ENCODE results near the gene KNTC1. TPM values are rescaled to one million over a fixed set of nuclear protein-coding genes. Genes with fewer than 3 reads are reported as not detected.

The KNTC1 gene
- total and polyA plus RNA-seq, 2 of the 13 experiments (the other 11 are each of a cell fraction or from before 2014, with no cell fraction given): 45.1 to 57.6 TPM

DNA sequence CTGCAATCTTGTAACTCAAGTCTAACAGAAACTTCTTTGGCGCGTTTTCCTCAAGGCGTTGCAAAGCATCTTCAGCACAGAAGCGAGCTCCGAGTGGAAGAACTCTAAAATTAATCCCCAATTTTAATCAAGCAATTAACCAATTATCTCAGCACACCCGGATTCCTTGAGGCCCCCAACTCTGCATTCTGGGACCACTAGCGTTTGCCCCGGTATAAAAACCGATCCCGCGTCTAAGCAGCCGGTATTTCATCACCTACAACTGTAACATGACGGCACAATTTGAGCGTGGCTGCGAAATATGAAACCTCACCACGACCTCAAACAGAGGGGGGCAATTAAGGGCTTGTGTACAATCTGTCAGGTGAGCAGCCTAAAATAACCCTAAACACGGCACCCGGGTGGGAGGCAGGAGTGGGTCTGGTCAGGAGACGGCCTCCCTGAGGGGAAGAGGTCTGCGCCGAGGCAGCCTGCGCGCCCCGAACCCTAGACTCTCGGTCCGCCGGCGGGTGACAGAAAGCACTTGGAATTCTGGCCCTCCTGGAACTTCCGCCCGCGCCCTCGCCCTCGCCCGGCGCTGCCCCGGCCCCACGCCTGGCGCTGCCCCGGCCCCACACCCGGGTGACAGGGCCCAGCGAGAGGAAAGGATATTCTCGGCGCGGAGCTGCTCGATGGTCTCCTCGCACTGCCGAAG, 26.9 kb upstream of the KNTC1 start (continued):
- TF ChIP-seq, protein P1, sequence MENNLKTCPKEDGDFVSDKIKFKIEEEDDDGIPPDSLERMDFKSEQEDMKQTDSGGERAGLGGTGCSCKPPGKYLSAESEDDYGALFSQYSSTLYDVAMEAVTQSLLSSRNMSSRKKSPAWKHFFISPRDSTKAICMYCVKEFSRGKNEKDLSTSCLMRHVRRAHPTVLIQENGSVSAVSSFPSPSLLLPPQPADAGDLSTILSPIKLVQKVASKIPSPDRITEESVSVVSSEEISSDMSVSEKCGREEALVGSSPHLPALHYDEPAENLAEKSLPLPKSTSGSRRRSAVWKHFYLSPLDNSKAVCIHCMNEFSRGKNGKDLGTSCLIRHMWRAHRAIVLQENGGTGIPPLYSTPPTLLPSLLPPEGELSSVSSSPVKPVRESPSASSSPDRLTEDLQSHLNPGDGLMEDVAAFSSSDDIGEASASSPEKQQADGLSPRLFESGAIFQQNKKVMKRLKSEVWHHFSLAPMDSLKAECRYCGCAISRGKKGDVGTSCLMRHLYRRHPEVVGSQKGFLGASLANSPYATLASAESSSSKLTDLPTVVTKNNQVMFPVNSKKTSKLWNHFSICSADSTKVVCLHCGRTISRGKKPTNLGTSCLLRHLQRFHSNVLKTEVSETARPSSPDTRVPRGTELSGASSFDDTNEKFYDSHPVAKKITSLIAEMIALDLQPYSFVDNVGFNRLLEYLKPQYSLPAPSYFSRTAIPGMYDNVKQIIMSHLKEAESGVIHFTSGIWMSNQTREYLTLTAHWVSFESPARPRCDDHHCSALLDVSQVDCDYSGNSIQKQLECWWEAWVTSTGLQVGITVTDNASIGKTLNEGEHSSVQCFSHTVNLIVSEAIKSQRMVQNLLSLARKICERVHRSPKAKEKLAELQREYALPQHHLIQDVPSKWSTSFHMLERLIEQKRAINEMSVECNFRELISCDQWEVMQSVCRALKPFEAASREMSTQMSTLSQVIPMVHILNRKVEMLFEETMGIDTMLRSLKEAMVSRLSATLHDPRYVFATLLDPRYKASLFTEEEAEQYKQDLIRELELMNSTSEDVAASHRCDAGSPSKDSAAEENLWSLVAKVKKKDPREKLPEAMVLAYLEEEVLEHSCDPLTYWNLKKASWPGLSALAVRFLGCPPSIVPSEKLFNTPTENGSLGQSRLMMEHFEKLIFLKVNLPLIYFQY (CRISPR knock-in tag; IDR thresholded peaks at IDR 0.05; ENCODE audit: borderline replicate concordance): no peak
- TF ChIP-seq ZFP36 (IDR thresholded peaks at IDR 0.05; ENCODE audit: borderline replicate concordance, low read depth, low read length, partially characterized antibody): no peak
- TF ChIP-seq SMYD3 (CRISPR knock-in tag; IDR thresholded peaks at IDR 0.05): peak; percentile 82; the same call in 1 of the 2 replicates
- TF ChIP-seq, protein P2, sequence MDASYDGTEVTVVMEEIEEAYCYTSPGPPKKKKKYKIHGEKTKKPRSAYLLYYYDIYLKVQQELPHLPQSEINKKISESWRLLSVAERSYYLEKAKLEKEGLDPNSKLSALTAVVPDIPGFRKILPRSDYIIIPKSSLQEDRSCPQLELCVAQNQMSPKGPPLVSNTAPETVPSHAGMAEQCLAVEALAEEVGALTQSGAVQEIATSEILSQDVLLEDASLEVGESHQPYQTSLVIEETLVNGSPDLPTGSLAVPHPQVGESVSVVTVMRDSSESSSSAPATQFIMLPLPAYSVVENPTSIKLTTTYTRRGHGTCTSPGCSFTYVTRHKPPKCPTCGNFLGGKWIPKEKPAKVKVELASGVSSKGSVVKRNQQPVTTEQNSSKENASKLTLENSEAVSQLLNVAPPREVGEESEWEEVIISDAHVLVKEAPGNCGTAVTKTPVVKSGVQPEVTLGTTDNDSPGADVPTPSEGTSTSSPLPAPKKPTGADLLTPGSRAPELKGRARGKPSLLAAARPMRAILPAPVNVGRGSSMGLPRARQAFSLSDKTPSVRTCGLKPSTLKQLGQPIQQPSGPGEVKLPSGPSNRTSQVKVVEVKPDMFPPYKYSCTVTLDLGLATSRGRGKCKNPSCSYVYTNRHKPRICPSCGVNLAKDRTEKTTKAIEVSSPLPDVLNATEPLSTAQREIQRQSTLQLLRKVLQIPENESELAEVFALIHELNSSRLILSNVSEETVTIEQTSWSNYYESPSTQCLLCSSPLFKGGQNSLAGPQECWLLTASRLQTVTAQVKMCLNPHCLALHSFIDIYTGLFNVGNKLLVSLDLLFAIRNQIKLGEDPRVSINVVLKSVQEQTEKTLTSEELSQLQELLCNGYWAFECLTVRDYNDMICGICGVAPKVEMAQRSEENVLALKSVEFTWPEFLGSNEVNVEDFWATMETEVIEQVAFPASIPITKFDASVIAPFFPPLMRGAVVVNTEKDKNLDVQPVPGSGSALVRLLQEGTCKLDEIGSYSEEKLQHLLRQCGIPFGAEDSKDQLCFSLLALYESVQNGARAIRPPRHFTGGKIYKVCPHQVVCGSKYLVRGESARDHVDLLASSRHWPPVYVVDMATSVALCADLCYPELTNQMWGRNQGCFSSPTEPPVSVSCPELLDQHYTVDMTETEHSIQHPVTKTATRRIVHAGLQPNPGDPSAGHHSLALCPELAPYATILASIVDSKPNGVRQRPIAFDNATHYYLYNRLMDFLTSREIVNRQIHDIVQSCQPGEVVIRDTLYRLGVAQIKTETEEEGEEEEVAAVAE (CRISPR knock-in tag; IDR thresholded peaks at IDR 0.05; ENCODE audit: borderline replicate concordance): no peak
- TF ChIP-seq NR3C1 (CRISPR knock-in tag; IDR thresholded peaks at IDR 0.05): no peak
- peak; percentile 66; the same call in 1 of the 2 replicates for TF ChIP-seq HDAC1 (CRISPR knock-in tag; IDR thresholded peaks at IDR 0.05)
- no peak for TF ChIP-seq SKI (IDR thresholded peaks at IDR 0.05; ENCODE audit: partially characterized antibody)
- TF ChIP-seq REL (CRISPR knock-in tag; conservative IDR thresholded peaks at IDR 0.05): no peak
- peak; percentile 80; the same call in 1 of the 2 replicates for TF ChIP-seq GABPB1 (CRISPR knock-in tag; IDR thresholded peaks at IDR 0.05)
- no peak; the same call in 1 of the 2 replicates for TF ChIP-seq ZNF563 (CRISPR knock-in tag; IDR thresholded peaks at IDR 0.05)
- TF ChIP-seq MXD4 (CRISPR knock-in tag; IDR thresholded peaks at IDR 0.05): no peak
- TF ChIP-seq, protein P3, sequence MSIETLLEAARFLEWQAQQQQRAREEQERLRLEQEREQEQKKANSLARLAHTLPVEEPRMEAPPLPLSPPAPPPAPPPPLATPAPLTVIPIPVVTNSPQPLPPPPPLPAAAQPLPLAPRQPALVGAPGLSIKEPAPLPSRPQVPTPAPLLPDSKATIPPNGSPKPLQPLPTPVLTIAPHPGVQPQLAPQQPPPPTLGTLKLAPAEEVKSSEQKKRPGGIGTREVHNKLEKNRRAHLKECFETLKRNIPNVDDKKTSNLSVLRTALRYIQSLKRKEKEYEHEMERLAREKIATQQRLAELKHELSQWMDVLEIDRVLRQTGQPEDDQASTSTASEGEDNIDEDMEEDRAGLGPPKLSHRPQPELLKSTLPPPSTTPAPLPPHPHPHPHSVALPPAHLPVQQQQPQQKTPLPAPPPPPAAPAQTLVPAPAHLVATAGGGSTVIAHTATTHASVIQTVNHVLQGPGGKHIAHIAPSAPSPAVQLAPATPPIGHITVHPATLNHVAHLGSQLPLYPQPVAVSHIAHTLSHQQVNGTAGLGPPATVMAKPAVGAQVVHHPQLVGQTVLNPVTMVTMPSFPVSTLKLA (IDR thresholded peaks at IDR 0.05): no peak
- no peak; the same call in 1 of the 2 replicates for TF ChIP-seq GABPA (IDR thresholded peaks at IDR 0.05; ENCODE audit: low read depth, low read length)
- TF ChIP-seq GABPA (CRISPR knock-in tag; IDR thresholded peaks at IDR 0.05; ENCODE audit: low read depth): no peak; the same call in 1 of the 2 replicates
- no peak for TF ChIP-seq ZNF460 (CRISPR knock-in tag; IDR thresholded peaks at IDR 0.05; ENCODE audit: borderline replicate concordance)
- TF ChIP-seq MATR3 (CRISPR knock-in tag; IDR thresholded peaks at IDR 0.05): no peak
- TF ChIP-seq ZNF10 (CRISPR knock-in tag; IDR thresholded peaks at IDR 0.05; ENCODE audit: borderline replicate concordance, low read depth): 0 out of 2 replicates have a peak, but pooled peaks have one; percentile 15
- peak; percentile 10; the same call in 1 of the 2 replicates for TF ChIP-seq ZNF75D (CRISPR knock-in tag; IDR thresholded peaks at IDR 0.05; ENCODE audit: borderline replicate concordance)
- peak; percentile 72; the same call in 1 of the 2 replicates for TF ChIP-seq KDM5B (CRISPR knock-in tag; IDR thresholded peaks at IDR 0.05; ENCODE audit: borderline replicate concordance)
- TF ChIP-seq PAWR (CRISPR knock-in tag; IDR thresholded peaks at IDR 0.05; ENCODE audit: borderline replicate concordance): no peak

Measured in HepG2 (cell line).